AG09309 (cell line): ENCODE results near the gene PNKP.

Experiments
- DNase-seq: peaks from one replicate; pipeline ENCODE4 v3.0.0-alpha.2; 2010; ENCODE audit warnings: low read depth
- H3K4me3 ChIP-seq: 2 replicates; pipeline ENCODE4 v1.5.1; 2011; ENCODE audit warnings: mild to moderate bottlenecking, low read depth, low read length, moderate library complexity; ENCODE audit not compliant: control insufficient read depth
- CTCF ChIP-seq: IDR thresholded peaks from 2 replicates; pipeline ENCODE4 v1.5.1; 2011; ENCODE audit warnings: mild to moderate bottlenecking, low read depth, low read length, inconsistent platforms; ENCODE audit not compliant: insufficient read depth, control insufficient read depth; ENCODE audit errors: missing control alignments

PNKP gene

GRCh38 chr19:49895566-49896297 is 28.4 kb upstream of the PNKP start:
- no peak for DNase-seq
- H3K4me3 ChIP-seq, result no peak overlapping the region
- no peak for TF ChIP-seq CTCF

DNA sequence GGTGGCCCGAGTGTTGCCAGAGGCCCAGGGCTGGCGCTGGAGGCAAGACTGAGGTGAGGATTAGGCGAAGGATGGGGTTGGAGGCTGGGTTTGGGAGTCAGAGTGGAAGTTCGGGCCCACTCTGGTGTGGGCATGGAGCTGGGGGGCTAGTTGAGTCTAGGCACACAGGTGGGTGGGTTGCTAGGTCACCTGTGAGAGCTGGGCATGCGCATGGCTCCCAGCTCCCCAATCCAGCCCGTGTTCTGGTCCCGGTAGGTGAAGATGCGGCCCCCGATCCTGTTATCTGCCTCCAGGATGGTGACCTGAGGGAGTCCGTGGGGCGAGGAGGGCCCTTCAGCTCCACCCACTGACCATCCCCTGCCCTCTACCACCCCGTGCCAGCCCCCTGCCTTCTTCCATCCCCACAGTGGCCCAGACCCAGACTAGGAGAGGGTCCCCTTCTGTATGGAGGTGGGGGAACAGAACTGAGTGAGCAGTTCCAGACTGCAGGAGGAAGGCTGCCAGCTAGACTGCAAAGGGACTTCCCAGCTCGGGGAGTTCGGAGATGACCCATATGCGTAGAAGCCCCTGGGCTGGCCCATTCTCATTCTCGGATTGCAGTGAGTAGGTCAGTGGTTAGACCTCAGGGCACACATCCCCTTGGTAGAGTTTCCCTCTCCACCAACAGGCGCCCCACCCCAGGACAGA is 27.6 kb upstream of the PNKP start:
- no peak overlapping the region for H3K4me3 ChIP-seq
- TF ChIP-seq CTCF, result no peak
- no peak for DNase-seq

DNA sequence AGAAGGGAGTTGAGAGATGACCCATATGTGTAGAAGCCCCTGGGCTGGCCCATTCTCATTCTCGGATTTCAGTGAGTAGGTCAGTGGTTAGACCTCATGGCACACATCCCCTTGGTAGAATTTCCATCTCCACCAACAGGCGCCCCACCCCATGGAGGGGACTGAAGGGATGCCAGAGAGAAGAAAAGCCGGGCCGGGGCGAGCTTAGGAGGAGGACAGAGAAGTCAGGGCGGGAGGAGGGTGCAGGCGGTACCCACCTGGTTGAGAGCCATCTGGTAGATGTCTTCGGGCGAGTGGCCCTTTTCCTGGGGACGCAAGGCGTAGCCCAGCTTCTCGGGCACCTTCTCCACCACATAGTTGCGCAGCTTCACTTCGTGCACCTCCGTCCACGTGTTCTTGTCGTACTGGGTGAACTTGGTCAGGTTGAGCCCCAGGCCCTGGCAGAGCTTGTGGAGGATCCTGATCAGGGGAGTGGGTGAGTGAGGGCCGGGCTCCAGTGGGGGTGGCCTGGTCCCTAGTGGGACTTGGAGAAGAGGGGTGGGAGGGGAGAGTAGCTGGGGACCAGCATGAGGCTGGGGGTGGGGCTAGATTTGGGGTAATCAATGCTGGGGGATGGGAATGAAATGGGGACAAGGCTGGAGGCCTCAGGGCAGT is 26.8 kb upstream of the PNKP start:
- no peak for TF ChIP-seq CTCF
- H3K4me3 ChIP-seq, result no peak overlapping the region
- no peak for DNase-seq

GRCh38 chr19:49892716-49893115 is 25.3 kb upstream of the PNKP start:
- no peak for TF ChIP-seq CTCF
- H3K4me3 ChIP-seq, result no peak overlapping the region
- DNase-seq, result no peak

DNA sequence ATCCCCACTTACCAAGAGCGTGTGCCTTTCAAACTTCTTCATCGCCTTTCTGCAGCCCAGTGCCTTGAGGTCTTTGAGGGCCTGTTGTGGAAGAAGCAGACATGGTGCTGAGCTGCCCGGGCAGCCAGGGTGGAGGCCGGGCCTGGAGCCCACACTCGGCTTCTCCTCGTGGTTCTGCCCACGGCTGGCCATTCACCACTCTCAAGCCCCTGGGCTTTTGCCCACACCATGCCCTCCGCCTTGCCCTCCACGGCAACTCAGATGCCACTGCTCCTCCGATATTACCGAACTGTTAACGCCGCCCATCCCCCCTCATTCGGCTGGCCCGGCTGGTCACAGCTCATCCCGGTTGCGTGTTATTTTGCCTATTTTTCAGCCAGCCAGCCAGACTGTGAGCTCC is 24.0 kb upstream of the PNKP start:
- TF ChIP-seq CTCF, result no peak
- H3K4me3 ChIP-seq, result no peak overlapping the region
- no peak for DNase-seq

- no peak for TF ChIP-seq CTCF
- DNase-seq, result no peak
- H3K4me3 ChIP-seq, result no peak overlapping the region
These were observed 23.3 kb upstream of the PNKP start for GRCh38 chr19:49890349-49891311.
